GM12875 (cell line): ENCODE data around the gene GLE1.

ENCODE experiments used
- H3K4me3 ChIP-seq: one replicate; pipeline ENCODE4 v1.5.1; 2011; ENCODE audit warnings: low read depth, low read length, control low read depth
- CTCF ChIP-seq: IDR thresholded peaks from 2 replicates; pipeline ENCODE4 v1.5.1; 2011; ENCODE audit warnings: low read depth, mild to moderate bottlenecking, control low read depth, inconsistent platforms, low read length, moderate library complexity, borderline replicate concordance; ENCODE audit not compliant: insufficient read depth

The GLE1 gene

GRCh38 chr9:128484686-128485413 is 19.7 kb upstream of the GLE1 start:
- H3K4me3 ChIP-seq, result no peak overlapping the region
- TF ChIP-seq CTCF, result no peak

GRCh38 chr9:128485414-128485855 is 19.1 kb upstream of the GLE1 start:
- no peak for TF ChIP-seq CTCF
- no peak overlapping the region for H3K4me3 ChIP-seq

- no peak for TF ChIP-seq CTCF
- H3K4me3 ChIP-seq, result no peak overlapping the region
These were observed 18.3 kb upstream of the GLE1 start for GRCh38 chr9:128486201-128486600.

- TF ChIP-seq CTCF, result no peak
- H3K4me3 ChIP-seq, result no peak overlapping the region
These were observed 11.1 kb upstream of the GLE1 start for GRCh38 chr9:128493424-128493823.

GRCh38 chr9:128494108-128494745 is 10.3 kb upstream of the GLE1 start:
- H3K4me3 ChIP-seq, result no peak overlapping the region
- no peak for TF ChIP-seq CTCF

- no peak for TF ChIP-seq CTCF
- no peak overlapping the region for H3K4me3 ChIP-seq
These were observed 9.8 kb upstream of the GLE1 start for GRCh38 chr9:128494746-128495129.

- TF ChIP-seq CTCF, result no peak
- no peak overlapping the region for H3K4me3 ChIP-seq
These were observed 9.2 kb upstream of the GLE1 start for GRCh38 chr9:128495296-128495695.
